NCI-H187 (cell line): ENCODE data around the gene NAXE.
"Not testable (repeated sequence)": the region's sequence is repeated elsewhere in the genome, so short reads cannot be mapped to it uniquely, and the experiment has no call there.

Experiments used
- DNase-seq, 2 experiments: peaks; one replicate each; lab custom pipeline; 2025; lab: John Stamatoyannopoulos, UW

Gene NAXE

GRCh38 chr1:156571261-156571852 is 20.2 kb upstream of the NAXE start:
- no peak for DNase-seq

DNA sequence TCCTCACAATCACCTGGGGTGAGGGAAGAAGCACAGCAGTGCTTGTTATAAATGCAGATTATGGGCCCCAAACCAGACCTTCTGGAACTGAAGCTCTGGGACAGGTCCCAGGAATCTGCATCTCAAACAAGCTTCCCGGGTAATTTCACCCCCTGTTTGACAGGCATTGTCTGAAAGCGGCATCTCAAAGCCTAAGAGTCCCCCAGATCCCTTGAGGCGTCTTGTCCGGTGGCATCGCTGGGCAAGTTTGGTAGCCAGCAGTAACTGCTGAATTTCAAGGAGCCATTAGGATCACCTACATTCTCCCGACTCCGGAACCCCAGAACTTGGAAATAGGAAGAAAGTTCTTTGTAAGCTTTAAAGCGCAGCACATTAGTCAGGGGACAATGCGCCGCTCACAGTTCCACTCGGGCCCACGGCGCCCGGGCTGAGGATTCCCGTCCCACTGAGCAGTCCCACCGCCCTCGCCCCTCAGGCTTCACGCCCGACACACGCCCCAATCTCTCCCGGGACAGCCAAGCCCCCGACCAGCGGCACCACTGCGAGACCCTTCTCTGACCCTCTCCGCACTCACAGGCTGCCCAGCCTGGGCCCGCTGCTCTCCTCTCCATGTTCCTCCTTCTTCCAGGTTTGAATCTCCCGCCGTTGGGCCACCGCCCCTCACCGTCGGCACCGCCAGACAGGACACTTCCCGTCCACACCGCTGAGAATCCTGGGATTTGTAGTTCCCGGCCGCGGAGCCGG is 19.5 kb upstream of the NAXE start, which contains the start of gene IQGAP3:
Gene IQGAP3 (minus strand): TSS at position 647 of the 744 bp plus-strand sequence. CDS start 36 bp downstream, at position 611.
- DNase-seq, result peak; percentile 71 to 86

GRCh38 chr1:156572663-156573018 is 18.9 kb upstream of the NAXE start:
- DNase-seq, result no peak

DNA sequence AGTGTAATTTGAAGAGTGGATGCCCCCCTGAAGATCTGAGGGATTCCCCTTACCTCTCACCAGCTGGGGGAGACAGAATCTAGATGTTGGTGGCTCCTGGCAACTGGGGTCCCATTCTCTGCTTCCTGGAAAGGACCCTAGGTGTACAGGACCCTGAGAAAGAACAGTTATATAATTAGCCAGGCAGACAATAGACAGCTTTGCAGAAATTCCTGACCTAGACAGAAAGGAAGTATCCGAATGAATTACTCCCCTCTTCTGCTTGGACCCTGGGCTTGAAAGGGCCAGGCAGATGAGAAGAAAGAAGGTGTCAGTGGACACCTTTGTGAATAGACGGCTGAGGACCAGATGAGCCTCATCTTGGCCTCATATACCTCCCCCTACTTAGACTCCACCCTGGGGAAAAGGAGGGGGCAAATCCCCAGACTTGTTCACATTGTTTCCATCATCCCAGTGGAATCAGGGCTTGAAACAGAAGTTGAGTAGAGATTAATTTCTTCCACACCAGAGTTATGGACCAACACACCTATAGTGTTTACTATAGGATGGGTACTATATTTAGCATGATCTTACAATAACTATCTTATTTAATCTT is 17.4 kb upstream of the NAXE start:
- DNase-seq, result no peak

- no peak for DNase-seq
These were observed 14.0 kb upstream of the NAXE start for GRCh38 chr1:156577550-156577949.

DNA sequence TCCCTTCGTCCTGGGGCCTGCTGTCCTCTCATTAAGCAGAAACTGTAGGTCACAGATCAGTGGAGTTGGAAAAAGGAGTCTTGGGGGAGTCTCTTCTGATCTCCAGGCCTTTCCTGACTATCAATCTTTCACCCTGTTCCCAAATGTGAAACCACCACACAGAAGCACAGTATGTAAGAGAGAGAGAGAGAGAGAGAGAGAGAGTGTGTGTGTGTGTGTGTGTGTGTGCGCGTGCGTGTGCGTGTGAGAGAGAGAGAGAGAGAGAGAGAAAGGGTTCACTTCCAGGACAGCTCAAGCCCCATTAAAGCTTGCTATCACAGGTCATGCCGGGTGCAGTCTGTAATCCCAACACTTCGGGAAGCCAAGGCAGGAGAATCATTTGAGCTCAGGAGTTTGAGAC is 13.5 kb upstream of the NAXE start:
- no peak for DNase-seq

GRCh38 chr1:156579472-156579871 is 12.1 kb upstream of the NAXE start, which contains the start of gene TTC24:
Gene TTC24 (plus strand): TSS chr1:156579723. CDS start chr1:156581365, 1,642 bp downstream.
- no peak for DNase-seq

- no peak for DNase-seq
These were observed 9.8 kb upstream of the NAXE start for GRCh38 chr1:156581661-156582387.

DNA sequence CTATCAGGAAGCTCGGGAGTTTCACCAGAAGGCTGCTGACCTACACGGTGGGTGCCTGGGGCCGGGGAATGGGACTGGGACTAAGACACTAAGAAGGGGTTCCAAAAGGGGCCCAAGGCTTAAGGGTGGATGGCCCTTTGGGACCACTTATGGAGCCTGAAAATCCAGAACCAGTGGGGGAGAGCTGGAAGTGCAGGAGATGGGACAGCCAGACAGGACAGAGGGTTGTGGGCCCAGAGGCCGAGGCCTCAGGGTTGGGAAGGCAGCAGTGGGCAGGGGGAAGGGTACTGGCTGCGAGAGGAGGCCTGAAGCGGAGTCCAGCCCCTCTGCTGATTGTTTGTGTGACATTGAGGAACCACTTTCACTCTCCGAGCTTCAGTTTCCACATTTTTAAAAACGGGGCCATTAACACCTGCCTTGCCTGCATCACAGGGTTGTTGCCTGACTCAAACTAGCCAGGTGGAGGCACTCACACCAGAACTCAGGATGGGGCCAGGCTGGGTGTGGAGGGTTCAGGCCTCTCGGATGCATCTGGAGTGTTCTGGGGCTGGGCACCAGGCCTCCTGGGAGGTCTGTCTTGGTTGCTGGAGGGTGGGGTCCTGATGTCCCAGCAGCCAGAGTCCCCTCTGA is 9.1 kb upstream of the NAXE start:
- DNase-seq, result no peak

- peak; percentile 70 to 86 for DNase-seq
These were observed 7.6 kb upstream of the NAXE start for GRCh38 chr1:156583821-156584622.

GRCh38 chr1:156584813-156585212 is 6.8 kb upstream of the NAXE start:
- DNase-seq, result no peak

DNA sequence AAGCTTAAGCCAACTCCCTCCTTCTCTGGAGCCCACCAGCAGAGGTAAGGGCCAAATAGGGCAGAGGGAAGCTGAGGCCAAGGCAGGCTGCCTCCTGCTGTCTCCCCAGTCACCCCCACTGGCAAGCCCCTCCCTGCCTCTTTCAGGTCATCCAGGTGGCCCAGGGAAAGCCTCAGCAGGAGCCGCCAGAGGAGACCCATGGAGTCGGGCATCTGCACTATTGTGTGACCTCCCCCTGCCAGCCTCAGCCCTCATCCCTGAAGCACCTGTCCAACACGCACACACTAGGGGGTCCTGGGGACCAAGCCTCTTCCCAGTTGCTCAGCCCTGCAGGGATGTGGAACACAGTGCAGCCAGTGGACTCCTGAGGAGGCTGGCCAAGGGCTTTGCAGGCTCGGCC is 5.3 kb upstream of the NAXE start:
- DNase-seq, result no peak

- no peak for DNase-seq
These were observed 4.6 kb upstream of the NAXE start for GRCh38 chr1:156586892-156587477.

DNA sequence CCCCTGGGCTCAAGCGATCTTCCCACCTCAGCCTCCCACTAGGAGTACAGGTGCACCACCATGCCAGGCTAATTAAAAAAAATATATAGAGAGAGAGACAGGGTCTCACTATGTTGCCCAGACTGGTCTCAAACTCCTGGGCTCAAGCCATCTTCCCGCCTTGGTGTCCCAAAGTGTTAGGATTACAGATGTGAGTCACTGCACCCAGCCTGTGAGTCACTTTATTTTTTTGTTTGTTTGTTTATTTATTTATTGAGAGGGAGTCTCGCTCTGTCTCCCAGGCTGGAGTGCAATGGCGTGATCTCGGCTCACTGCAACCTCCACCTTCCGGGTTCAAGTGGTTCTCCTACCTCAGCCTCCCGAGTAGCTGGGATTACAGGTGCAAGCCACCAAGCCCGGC is 3.6 kb upstream of the NAXE start:
- DNase-seq, result not testable (repeated sequence)

DNA sequence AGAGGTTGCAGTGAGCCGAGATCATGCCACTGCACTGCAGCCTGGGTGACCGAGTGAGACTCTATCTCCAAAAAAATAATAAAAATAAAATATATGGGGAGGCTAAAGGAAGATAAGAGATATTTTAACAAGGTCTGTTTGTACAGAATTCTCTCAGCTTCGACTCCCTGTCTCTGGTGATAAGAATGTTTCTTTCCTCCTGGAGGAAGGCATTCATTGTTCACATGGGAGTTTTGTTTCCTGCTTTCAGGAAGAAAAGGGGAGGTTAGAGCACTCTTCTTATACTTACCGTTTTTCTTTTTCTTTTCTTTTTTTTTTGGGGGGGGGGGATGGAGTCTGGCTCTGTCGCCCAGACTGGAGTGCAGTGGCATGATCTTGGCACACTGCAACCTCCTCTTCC is 2.0 kb upstream of the NAXE start:
- no peak for DNase-seq

- no peak for DNase-seq
These were observed 1.0 kb upstream of the NAXE start for GRCh38 chr1:156590326-156591180.

DNA sequence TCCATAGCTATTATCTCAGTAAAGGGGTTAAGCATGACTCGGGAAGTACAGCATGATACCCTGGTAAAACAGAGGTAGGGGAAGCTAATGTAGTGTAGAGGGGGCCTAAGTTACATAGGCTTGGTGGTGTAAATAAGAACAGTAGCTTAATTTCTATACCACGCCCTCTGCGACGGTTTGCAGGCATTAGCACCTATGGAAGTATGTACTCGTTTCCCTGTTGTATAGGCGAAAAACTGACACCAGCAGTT is 470 bp upstream of the NAXE start:
- no peak for DNase-seq

- DNase-seq, result no peak
These were observed 758 bp downstream of the NAXE start for GRCh38 chr1:156592158-156592909.

- DNase-seq, result no peak
These were observed 1.5 kb downstream of the NAXE start for GRCh38 chr1:156592910-156593660.
